HEK293T (cell line): ENCODE results near the gene SLC9C1.

Source experiments
- FOXA1 ChIP-seq: fragments of 450-650 bp; IDR thresholded peaks from 2 replicates; pipeline ENCODE4 v1.6.1; 2016; ENCODE audit warnings: mild to moderate bottlenecking
- FOXK2 ChIP-seq: fragments of 450-650 bp; IDR thresholded peaks from 2 replicates; pipeline ENCODE4 v1.6.1; 2016; ENCODE audit warnings: mild to moderate bottlenecking
- FOXM1 ChIP-seq: fragments of 450-650 bp; IDR thresholded peaks from 2 replicates; pipeline ENCODE4 v1.6.1; 2017; ENCODE audit warnings: mild to moderate bottlenecking, borderline replicate concordance
- HDGF ChIP-seq: fragments of 450-650 bp; IDR thresholded peaks from 2 replicates; pipeline ENCODE4 v1.6.1; 2017; ENCODE audit warnings: antibody characterized with exemption, borderline replicate concordance
- PKNOX1 ChIP-seq: fragments of 450-650 bp; IDR thresholded peaks from 2 replicates; pipeline ENCODE4 v1.6.1; 2016
- SP1 ChIP-seq: fragments of 450-650 bp; IDR thresholded peaks from 2 replicates; pipeline ENCODE4 v1.6.1; 2017
- TARDBP ChIP-seq: fragments of 450-650 bp; IDR thresholded peaks from 2 replicates; pipeline ENCODE4 v1.6.1; 2016
- ZNF384 ChIP-seq: fragments of 450-650 bp; IDR thresholded peaks from 2 replicates; pipeline ENCODE4 v1.6.1; 2016

DNA sequence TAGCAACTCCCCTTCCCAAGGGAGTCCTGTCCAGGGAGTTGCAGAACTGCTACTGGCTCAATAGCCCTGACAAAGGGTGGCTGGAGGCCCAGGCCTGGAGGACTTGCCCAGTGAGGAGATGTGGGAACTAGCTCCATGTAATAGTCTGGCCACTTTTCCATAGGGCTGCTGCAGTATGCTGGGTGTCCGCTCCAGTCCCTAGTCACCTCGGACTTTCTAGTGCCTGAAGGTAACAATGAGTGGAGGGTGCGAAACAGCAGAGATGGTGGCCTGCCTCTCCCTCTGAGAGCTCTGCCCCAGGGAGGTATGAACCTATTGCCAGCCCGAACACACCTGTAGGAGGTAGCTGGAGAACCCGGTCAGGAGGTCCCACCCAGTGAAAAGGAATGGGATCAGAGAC is 119.0 kb downstream of the SLC9C1 start:
- TF ChIP-seq FOXM1 (no peak), SP1 (no peak), TARDBP (no peak), HDGF (no peak), FOXK2 (no peak), FOXA1 (no peak), PKNOX1 (no peak), ZNF384 (no peak)
